Measurements from ENCODE around the gene RCAN2. TPM values are rescaled to one million over a fixed set of nuclear protein-coding genes. Genes with fewer than 3 reads are reported as not detected.

RCAN2 gene
- total and polyA plus RNA-seq, 2 donors (not counting 3 experiments of a cell fraction or from before 2014, with no cell fraction given) = 0.07 to 0.33 TPM

DNA sequence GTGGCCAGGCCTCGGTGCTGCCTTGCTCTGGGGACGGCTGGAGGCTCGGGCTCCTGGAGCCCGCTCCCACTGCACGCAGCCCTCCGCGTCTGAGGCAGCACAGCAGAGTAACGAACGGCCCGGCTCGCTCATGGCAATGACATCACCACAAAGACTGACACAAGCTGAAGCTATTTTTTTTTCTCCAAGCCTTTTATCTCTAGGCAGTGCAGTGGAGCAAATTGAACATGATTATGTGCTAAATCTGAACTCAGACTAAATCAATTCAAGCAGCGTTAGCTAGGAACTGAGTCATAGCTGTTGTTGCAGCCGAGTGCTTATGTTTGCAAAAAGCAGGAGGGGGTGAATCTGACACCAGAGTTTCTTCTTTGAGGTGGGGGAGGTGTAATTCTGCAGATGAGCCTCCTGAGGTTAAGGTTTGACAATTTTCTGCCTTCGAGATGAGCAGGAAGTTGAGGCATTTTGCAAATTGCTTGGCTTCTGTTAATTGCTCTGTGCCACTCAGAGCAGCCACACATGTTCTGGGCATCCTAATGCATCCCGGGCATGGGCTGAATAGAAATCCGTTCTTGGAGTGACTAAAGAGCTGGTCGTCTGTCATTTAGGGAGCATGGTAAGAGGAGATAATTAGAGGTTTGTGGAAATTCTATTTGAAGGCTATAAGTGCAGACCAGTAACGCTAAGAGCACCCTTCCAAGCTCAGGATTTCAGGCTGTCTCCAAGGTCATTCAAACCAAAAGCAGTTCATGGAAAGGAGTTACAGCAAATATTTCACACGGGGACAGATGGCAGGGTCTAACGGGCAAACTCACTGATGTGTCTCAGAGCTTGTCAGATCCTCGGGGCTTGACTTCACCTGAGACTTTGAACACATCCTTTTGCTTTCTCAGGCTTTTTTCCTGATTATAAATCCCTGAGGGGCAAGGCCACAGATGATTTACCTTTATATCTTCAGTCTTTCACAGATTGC, 165.4 kb downstream of the RCAN2 start:
- POLR2A ChIA-PET = no interaction called here
- no peak overlapping the region for H3K27ac ChIP-seq (ENCODE audit: insufficient read depth, low read depth, low read length)
- CTCF ChIA-PET = no interaction called here
- H3K4me3 ChIP-seq (replicated peaks in 1 of 3; ENCODE audit: insufficient read depth in 1 of 3, low read depth in 1 of 3, low read length in 3 of 3) = no peak overlapping the region
- no peaks in the 10 kb centered on the region for H3K9me1 ChIP-seq (replicated peaks; ENCODE audit: control insufficient read depth, extremely low read depth, insufficient read depth, low read length)
- DNase-seq (ENCODE audit: low read depth, low spot score) (no peak), FAIRE-seq (no peak)
- H3K4me2 ChIP-seq (ENCODE audit: insufficient read depth, low read length) = no peak overlapping the region
- no peaks in the 10 kb centered on the region for H3K79me2 ChIP-seq (ENCODE audit: control insufficient read depth, insufficient read depth, low read length)
- H3K4me1 ChIP-seq (ENCODE audit: control insufficient read depth, extremely low read depth, insufficient read depth, low read length) = no peaks in the 10 kb centered on the region
- H4K20me1 ChIP-seq (replicated peaks; ENCODE audit: control insufficient read depth, extremely low read depth, insufficient read depth, low read length) = no peaks in the 10 kb centered on the region
- no peak overlapping the region for H2AFZ ChIP-seq (ENCODE audit: low read depth, low read length)
- no peaks in the 10 kb centered on the region for H3K36me3 ChIP-seq (ENCODE audit: control insufficient read depth in 2 of 2, extremely low read depth in 1 of 2, insufficient read depth in 2 of 2, low read length in 2 of 2)
- H3K9me3 ChIP-seq (replicated peaks; ENCODE audit: control insufficient read depth, insufficient read depth, low read length) = no peaks in the 10 kb centered on the region
- peaks cover 2 to 4% of the 10 kb centered on the region in 2 experiments for H3K27me3 ChIP-seq (ENCODE audit: control insufficient read depth in 2 of 2, insufficient read depth in 2 of 2, low read length in 2 of 2)
- intact Hi-C loops (cut with micrococcal nuclease) (no loop called here), dilution Hi-C loops (cut with MboI; ENCODE audit: extremely low pct_ligation_motif_present, low sequenced_read_pairs) (no loop called here)
- TF ChIP-seq POLR2A (IDR thresholded peaks at IDR 0.05; ENCODE audit: low read depth, low read length) (no peak), MYC (IDR thresholded peaks at IDR 0.05; ENCODE audit: low read depth, low read length) (no peak), GATA2 (IDR thresholded peaks at IDR 0.05; ENCODE audit: insufficient read depth, insufficient read length, low read depth, low read length) (no peak), POLR2AphosphoS5 (IDR thresholded peaks at IDR 0.05; ENCODE audit: insufficient read depth, low read depth, low read length) (no peak), EZH2 (IDR thresholded peaks at IDR 0.05; ENCODE audit: borderline replicate concordance, low read depth, low read length, severe bottlenecking) (no peak)
- no peak overlapping the region for H3K9ac ChIP-seq (replicated peaks; ENCODE audit: extremely low read depth, insufficient read depth, low read length)
- no TSS peak for BruUV-seq (replicated peaks)

DNA sequence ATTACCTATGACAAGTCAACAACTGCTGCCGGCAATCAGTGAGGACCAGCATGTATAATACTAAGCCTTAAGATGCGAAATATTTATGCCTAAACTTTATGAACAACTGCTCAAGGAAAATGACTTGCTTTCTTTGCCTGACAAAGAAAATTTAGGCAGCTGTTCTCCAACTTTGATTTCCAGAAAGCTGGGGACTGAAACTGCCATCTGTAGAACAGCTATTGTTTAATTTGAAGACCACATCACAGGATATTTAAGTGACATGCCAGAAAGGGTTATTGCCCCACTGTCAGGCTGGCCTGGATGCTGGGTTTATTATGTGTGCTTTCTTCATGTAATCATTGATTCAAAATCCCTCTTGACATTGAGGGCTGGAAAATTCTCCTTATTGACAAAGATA, 166.5 kb downstream of the RCAN2 start:
- Histone ChIP-seq H3K79me2 (ENCODE audit: control insufficient read depth, insufficient read depth, low read length) (no peaks in the 10 kb centered on the region), H4K20me1 (replicated peaks; ENCODE audit: control insufficient read depth, extremely low read depth, insufficient read depth, low read length) (no peaks in the 10 kb centered on the region), H3K9me3 (replicated peaks; ENCODE audit: control insufficient read depth, insufficient read depth, low read length) (no peaks in the 10 kb centered on the region), H3K9ac (replicated peaks; ENCODE audit: extremely low read depth, insufficient read depth, low read length) (no peak overlapping the region), H3K36me3 (ENCODE audit: control insufficient read depth in 2 of 2, extremely low read depth in 1 of 2, insufficient read depth in 2 of 2, low read length in 2 of 2) (no peaks in the 10 kb centered on the region), H2AFZ (ENCODE audit: low read depth, low read length) (no peak overlapping the region), H3K4me3 (replicated peaks in 1 of 3; ENCODE audit: insufficient read depth in 1 of 3, low read depth in 1 of 3, low read length in 3 of 3) (no peak overlapping the region), H3K4me1 (ENCODE audit: control insufficient read depth, extremely low read depth, insufficient read depth, low read length) (no peaks in the 10 kb centered on the region), H3K4me2 (ENCODE audit: insufficient read depth, low read length) (no peak overlapping the region), H3K27me3 (ENCODE audit: control insufficient read depth in 2 of 2, insufficient read depth in 2 of 2, low read length in 2 of 2) (peaks cover 2 to 4% of the 10 kb centered on the region in 2 experiments), H3K9me1 (replicated peaks; ENCODE audit: control insufficient read depth, extremely low read depth, insufficient read depth, low read length) (no peaks in the 10 kb centered on the region), H3K27ac (ENCODE audit: insufficient read depth, low read depth, low read length) (no peak overlapping the region)
- intact Hi-C loops (cut with micrococcal nuclease) (no loop called here), dilution Hi-C loops (cut with MboI; ENCODE audit: extremely low pct_ligation_motif_present, low sequenced_read_pairs) (no loop called here)
- TF ChIP-seq, protein P1, sequence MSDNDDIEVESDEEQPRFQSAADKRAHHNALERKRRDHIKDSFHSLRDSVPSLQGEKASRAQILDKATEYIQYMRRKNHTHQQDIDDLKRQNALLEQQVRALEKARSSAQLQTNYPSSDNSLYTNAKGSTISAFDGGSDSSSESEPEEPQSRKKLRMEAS (IDR thresholded peaks at IDR 0.05; ENCODE audit: insufficient read depth, insufficient read length) = no peak
- TF ChIP-seq FOS (IDR thresholded peaks at IDR 0.05; ENCODE audit: borderline replicate concordance, insufficient read depth, low read length) (no peak), POLR2A (IDR thresholded peaks at IDR 0.05; ENCODE audit: low read depth, low read length) (no peak), GATA2 (IDR thresholded peaks at IDR 0.05; ENCODE audit: insufficient read depth, insufficient read length, low read depth, low read length) (no peak), JUN (IDR thresholded peaks at IDR 0.05; ENCODE audit: borderline replicate concordance, insufficient read depth, insufficient read length, low read depth) (no peak), MYC (IDR thresholded peaks at IDR 0.05; ENCODE audit: low read depth, low read length) (no peak), POLR2AphosphoS5 (IDR thresholded peaks at IDR 0.05; ENCODE audit: insufficient read depth, low read depth, low read length) (no peak), EZH2 (IDR thresholded peaks at IDR 0.05; ENCODE audit: borderline replicate concordance, low read depth, low read length, severe bottlenecking) (no peak)
- TF ChIP-seq, protein P2, sequence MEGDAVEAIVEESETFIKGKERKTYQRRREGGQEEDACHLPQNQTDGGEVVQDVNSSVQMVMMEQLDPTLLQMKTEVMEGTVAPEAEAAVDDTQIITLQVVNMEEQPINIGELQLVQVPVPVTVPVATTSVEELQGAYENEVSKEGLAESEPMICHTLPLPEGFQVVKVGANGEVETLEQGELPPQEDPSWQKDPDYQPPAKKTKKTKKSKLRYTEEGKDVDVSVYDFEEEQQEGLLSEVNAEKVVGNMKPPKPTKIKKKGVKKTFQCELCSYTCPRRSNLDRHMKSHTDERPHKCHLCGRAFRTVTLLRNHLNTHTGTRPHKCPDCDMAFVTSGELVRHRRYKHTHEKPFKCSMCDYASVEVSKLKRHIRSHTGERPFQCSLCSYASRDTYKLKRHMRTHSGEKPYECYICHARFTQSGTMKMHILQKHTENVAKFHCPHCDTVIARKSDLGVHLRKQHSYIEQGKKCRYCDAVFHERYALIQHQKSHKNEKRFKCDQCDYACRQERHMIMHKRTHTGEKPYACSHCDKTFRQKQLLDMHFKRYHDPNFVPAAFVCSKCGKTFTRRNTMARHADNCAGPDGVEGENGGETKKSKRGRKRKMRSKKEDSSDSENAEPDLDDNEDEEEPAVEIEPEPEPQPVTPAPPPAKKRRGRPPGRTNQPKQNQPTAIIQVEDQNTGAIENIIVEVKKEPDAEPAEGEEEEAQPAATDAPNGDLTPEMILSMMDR (IDR thresholded peaks at IDR 0.05; ENCODE audit: extremely low read depth in 1 of 2, insufficient read depth in 1 of 2, low read depth in 1 of 2, low read length in 2 of 2) = no peak
- DNase-seq (ENCODE audit: low read depth, low spot score) = no peak
- FAIRE-seq = no peak
- ChIA-PET POLR2A (no interaction called here), CTCF (no interaction called here)
- no TSS peak for BruUV-seq (replicated peaks)
